CD4-positive, alpha-beta T cell (primary cell): ENCODE results near the gene KCNB1. TPM values are rescaled to one million over a fixed set of nuclear protein-coding genes. Genes with fewer than 3 reads are reported as not detected.

Experiments
- ATAC-seq: fragments of 200-7000 bp; cut with Tn5 transposase; one replicate; pipeline ENCODE4 v1.10.0; 2022; ENCODE audit warnings: mild to moderate bottlenecking; ENCODE audit not compliant: poor library complexity
- CTCF ChIA-PET: fragments of 350-600 bp; sonication (Branson Sonifier 250); formaldehyde crosslinking; loops from one replicate; lab custom pipeline; 2021; ENCODE audit warnings: antibody characterized with exemption, inconsistent platforms; lab: Charles Lee
- POLR2A ChIA-PET: fragments of 350-600 bp; sonication (Branson Sonifier 250); formaldehyde crosslinking; loops from one replicate; lab custom pipeline; 2021; ENCODE audit warnings: antibody characterized with exemption, inconsistent platforms; lab: Charles Lee
- DNase-seq, 14 experiments: peaks; one replicate each; pipeline ENCODE4 v3.0.0-alpha.2; 2013 to 2020; ENCODE audit warnings: mixed read lengths in 2 of 14
- H3K27ac ChIP-seq, 2 donors: one replicate each; pipeline versions ENCODE4 v1.5.1 to v1.7.0; 2013; ENCODE audit warnings: low read length in 2 of 2, low read depth in 1 of 2, mild to moderate bottlenecking in 1 of 2
- H3K27me3 ChIP-seq, 2 experiments: 1 replicate in 1 of 2; 2 replicates in 1 of 2; pipeline versions ENCODE4 v1.6.1 to v1.7.0; 2013; ENCODE audit warnings: low read length in 2 of 2, control low read depth in 1 of 2, mild to moderate bottlenecking in 1 of 2, moderate library complexity in 1 of 2; ENCODE audit not compliant: insufficient read depth in 2 of 2, control insufficient read depth in 1 of 2
- H3K36me3 ChIP-seq: one replicate; pipeline ENCODE4 v1.6.1; 2013; ENCODE audit warnings: low read length, control low read depth; ENCODE audit not compliant: insufficient read depth
- H3K4me1 ChIP-seq: one replicate; pipeline ENCODE4 v1.6.1; 2013; ENCODE audit warnings: low read length, control low read depth; ENCODE audit not compliant: insufficient read depth
- H3K4me3 ChIP-seq: one replicate; pipeline ENCODE4 v1.5.1; 2013; ENCODE audit warnings: mild to moderate bottlenecking, low read length, moderate library complexity
- H3K9me3 ChIP-seq, 2 experiments: 1 replicate in 1 of 2; 2 replicates in 1 of 2; pipeline versions ENCODE4 v1.6.1 to v1.7.0; 2013; ENCODE audit warnings: low read length in 2 of 2, mild to moderate bottlenecking in 2 of 2, control low read depth in 1 of 2, moderate library complexity in 1 of 2; ENCODE audit not compliant: control insufficient read depth in 1 of 2, insufficient read depth in 1 of 2
- H3K27ac Mint-ChIP-seq: one replicate; pipeline ENCODE4 v1.8.0; 2020; ENCODE audit warnings: mixed read lengths
- H3K27me3 Mint-ChIP-seq: one replicate; pipeline ENCODE4 v1.8.0; 2021; ENCODE audit warnings: mixed read lengths
- H3K36me3 Mint-ChIP-seq: one replicate; pipeline ENCODE4 v1.8.0; 2021; ENCODE audit warnings: low read depth, mixed read lengths
- H3K4me1 Mint-ChIP-seq: one replicate; pipeline ENCODE4 v1.8.0; 2021; ENCODE audit warnings: low read depth, mixed read lengths
- H3K4me3 Mint-ChIP-seq: one replicate; pipeline ENCODE4 v1.8.0; 2020; ENCODE audit warnings: mild to moderate bottlenecking, mixed read lengths
- H3K9me3 Mint-ChIP-seq: one replicate; pipeline ENCODE4 v1.8.0; 2020; ENCODE audit warnings: mixed read lengths
- CTCF ChIP-seq: fragments of 200-600 bp; IDR thresholded peaks from one replicate; pipeline ENCODE4 v1.8.0; 2022; ENCODE audit warnings: antibody characterized with exemption, mild to moderate bottlenecking
- intact Hi-C, 2 experiments: fragments of 100-400 bp; cut with DNase I in 1 of 2; cut with micrococcal nuclease in 1 of 2; formaldehyde crosslinking; loops; one replicate each; pipeline versions ENCODE4 v1.15.1 to v1.9.0; 2023 to 2025; cut with DNase I, micrococcal nuclease
- total RNA-seq, 174 experiments: library from RNA in 2 of 174; stranded (reverse) in 2 of 174; gene quantifications; one replicate each; pipeline ENCODE4 v1.2.3 and lab custom pipeline; 2021 to 2026

KCNB1 gene
- total RNA-seq, 2 experiments from 2014 or later = 0.06 to 0.08 TPM

- H3K36me3 Mint-ChIP-seq = no peaks in the 10 kb centered on the region
- H3K27ac Mint-ChIP-seq = no peak overlapping the region
- intact Hi-C loops = no loop called here
- Histone ChIP-seq H3K27me3 (peaks cover 3 to 4% of the 10 kb centered on the region in 2 experiments), H3K27ac (no peak overlapping the region), H3K4me3 (no peak overlapping the region), H3K4me1 (no peaks in the 10 kb centered on the region), H3K9me3 (no peaks in the 10 kb centered on the region), H3K36me3 (no peaks in the 10 kb centered on the region)
- H3K4me3 Mint-ChIP-seq = no peak overlapping the region
- DNase-seq = no peak
- TF ChIP-seq CTCF = no peak
- POLR2A ChIA-PET = no interaction called here
- no peaks in the 10 kb centered on the region for H3K9me3 Mint-ChIP-seq
- H3K27me3 Mint-ChIP-seq = peaks cover 17% of the 10 kb centered on the region
- CTCF ChIA-PET = no interaction called here
- no peaks in the 10 kb centered on the region for H3K4me1 Mint-ChIP-seq
- no peak for ATAC-seq
Observed at GRCh38 chr20:49344975-49345374, 137.5 kb downstream of the KCNB1 start.

- no peaks in the 10 kb centered on the region for H3K9me3 ChIP-seq
- no peak for TF ChIP-seq CTCF
- no peak overlapping the region for H3K27ac ChIP-seq
- Mint-ChIP-seq H3K4me1 (no peaks in the 10 kb centered on the region), H3K27me3 (peaks cover 14% of the 10 kb centered on the region), H3K36me3 (no peaks in the 10 kb centered on the region), H3K27ac (no peak overlapping the region), H3K9me3 (no peaks in the 10 kb centered on the region), H3K4me3 (no peak overlapping the region)
- no peak for ATAC-seq
- POLR2A ChIA-PET = no interaction called here
- H3K4me1 ChIP-seq = no peaks in the 10 kb centered on the region
- peaks cover 3 to 4% of the 10 kb centered on the region in 2 experiments for H3K27me3 ChIP-seq
- CTCF ChIA-PET = no interaction called here
- DNase-seq = no peak
- intact Hi-C loops = no loop called here
- H3K4me3 ChIP-seq = no peak overlapping the region
- H3K36me3 ChIP-seq = no peaks in the 10 kb centered on the region
Observed at GRCh38 chr20:49344140-49344539, 138.3 kb downstream of the KCNB1 start.

- intact Hi-C loops = no loop called here
- POLR2A ChIA-PET = no interaction called here
- no peaks in the 10 kb centered on the region for H3K4me1 Mint-ChIP-seq
- no peak overlapping the region for H3K27ac ChIP-seq
- no peak overlapping the region for H3K4me3 Mint-ChIP-seq
- H3K4me3 ChIP-seq = no peak overlapping the region
- H3K27me3 Mint-ChIP-seq = peaks cover 5% of the 10 kb centered on the region
- no peaks in the 10 kb centered on the region for H3K4me1 ChIP-seq
- peaks cover 3 to 4% of the 10 kb centered on the region in 2 experiments for H3K27me3 ChIP-seq
- CTCF ChIA-PET = no interaction called here
- no peaks in the 10 kb centered on the region for H3K9me3 ChIP-seq
- no peaks in the 10 kb centered on the region for H3K36me3 ChIP-seq
- ATAC-seq (no peak), DNase-seq (no peak)
- no peak overlapping the region for H3K27ac Mint-ChIP-seq
- TF ChIP-seq CTCF = no peak
- H3K36me3 Mint-ChIP-seq = no peaks in the 10 kb centered on the region
- no peaks in the 10 kb centered on the region for H3K9me3 Mint-ChIP-seq
Observed at GRCh38 chr20:49343246-49343645, 139.2 kb downstream of the KCNB1 start.
